Liver (tissue), 3 donors: ENCODE data around the gene RAPSN.

ENCODE experiments used
- EGR1 ChIP-seq, 2 donors: IDR thresholded peaks; 2 replicates each; pipeline ENCODE4 v1.6.1; 2016 to 2018; ENCODE audit warnings: antibody characterized with exemption in 2 of 2, low read depth in 2 of 2
- FOXA1 ChIP-seq: IDR thresholded peaks from 2 replicates; pipeline ENCODE4 v1.6.1; 2016; ENCODE audit warnings: antibody characterized with exemption
- JUND ChIP-seq, 2 donors: IDR thresholded peaks; 2 replicates each; pipeline ENCODE4 v1.6.1; 2016; ENCODE audit warnings: antibody characterized with exemption in 2 of 2
- NR2F2 ChIP-seq: IDR thresholded peaks from 2 replicates; pipeline ENCODE4 v1.6.1; 2016; ENCODE audit warnings: antibody characterized with exemption
- RAD21 ChIP-seq, 2 donors: IDR thresholded peaks; 2 replicates each; pipeline ENCODE4 v1.6.1; 2016; ENCODE audit warnings: antibody characterized with exemption in 2 of 2, mild to moderate bottlenecking in 2 of 2
- TAF1 ChIP-seq: conservative IDR thresholded peaks from 2 replicates; pipeline ENCODE4 v1.6.1; 2016; ENCODE audit warnings: antibody characterized with exemption, mild to moderate bottlenecking
- TF ChIP-seq, protein P1 (sequence below): fragments of 150-350 bp; IDR thresholded peaks from 2 replicates; pipeline ENCODE4 v1.5.1; 2017; ENCODE audit warnings: improper control_type of control experiment, low read depth, low read length; ENCODE audit not compliant: missing input control
- TF ChIP-seq, protein P2 (sequence below): IDR thresholded peaks from 2 replicates; pipeline ENCODE4 v1.6.1; 2016; ENCODE audit warnings: antibody characterized with exemption
- TF ChIP-seq, protein P3 (sequence below): IDR thresholded peaks from 2 replicates; pipeline ENCODE4 v1.6.1; 2016; ENCODE audit warnings: antibody characterized with exemption, mild to moderate bottlenecking
- TF ChIP-seq, protein P4 (sequence below): IDR thresholded peaks from 2 replicates; pipeline ENCODE4 v1.6.1; 2016; ENCODE audit warnings: antibody characterized with exemption
- donor health status: healthy.
- donor health status: healthy.

DNA sequence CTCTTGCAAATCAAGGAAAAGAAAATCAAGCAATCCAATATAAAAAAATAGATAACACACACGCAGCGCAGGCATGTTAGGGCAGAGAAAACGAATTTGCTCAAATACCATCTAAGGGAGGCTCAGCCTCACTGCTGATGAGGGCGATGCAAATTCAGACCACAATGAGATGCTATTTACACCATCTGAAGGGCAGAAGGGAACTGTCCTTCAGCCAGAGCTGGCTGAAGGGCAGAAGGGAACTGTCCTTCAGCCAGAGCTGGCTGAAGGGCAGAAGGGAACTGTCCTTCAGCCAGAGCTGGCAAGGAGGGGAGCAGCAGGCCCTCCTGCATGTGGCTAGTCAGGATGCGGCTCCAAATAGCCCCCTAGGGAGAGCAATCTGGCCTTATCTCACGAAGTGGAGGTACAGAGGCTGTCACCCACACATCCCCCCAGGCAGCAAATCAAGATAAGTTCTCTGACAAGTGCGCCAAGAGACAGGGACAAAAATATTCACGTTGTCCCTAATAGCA lies 48.1 kb downstream of the RAPSN start:
- TF ChIP-seq, protein P1, sequence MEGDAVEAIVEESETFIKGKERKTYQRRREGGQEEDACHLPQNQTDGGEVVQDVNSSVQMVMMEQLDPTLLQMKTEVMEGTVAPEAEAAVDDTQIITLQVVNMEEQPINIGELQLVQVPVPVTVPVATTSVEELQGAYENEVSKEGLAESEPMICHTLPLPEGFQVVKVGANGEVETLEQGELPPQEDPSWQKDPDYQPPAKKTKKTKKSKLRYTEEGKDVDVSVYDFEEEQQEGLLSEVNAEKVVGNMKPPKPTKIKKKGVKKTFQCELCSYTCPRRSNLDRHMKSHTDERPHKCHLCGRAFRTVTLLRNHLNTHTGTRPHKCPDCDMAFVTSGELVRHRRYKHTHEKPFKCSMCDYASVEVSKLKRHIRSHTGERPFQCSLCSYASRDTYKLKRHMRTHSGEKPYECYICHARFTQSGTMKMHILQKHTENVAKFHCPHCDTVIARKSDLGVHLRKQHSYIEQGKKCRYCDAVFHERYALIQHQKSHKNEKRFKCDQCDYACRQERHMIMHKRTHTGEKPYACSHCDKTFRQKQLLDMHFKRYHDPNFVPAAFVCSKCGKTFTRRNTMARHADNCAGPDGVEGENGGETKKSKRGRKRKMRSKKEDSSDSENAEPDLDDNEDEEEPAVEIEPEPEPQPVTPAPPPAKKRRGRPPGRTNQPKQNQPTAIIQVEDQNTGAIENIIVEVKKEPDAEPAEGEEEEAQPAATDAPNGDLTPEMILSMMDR = no peak
- TF ChIP-seq TAF1 = no peak
- TF ChIP-seq, protein P2, sequence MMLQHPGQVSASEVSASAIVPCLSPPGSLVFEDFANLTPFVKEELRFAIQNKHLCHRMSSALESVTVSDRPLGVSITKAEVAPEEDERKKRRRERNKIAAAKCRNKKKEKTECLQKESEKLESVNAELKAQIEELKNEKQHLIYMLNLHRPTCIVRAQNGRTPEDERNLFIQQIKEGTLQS = no peak
- TF ChIP-seq NR2F2 = no peak
- no peak for TF ChIP-seq EGR1 (IDR thresholded peaks at IDR 0.05; ENCODE audit: low read depth in 2 of 2)
- TF ChIP-seq, protein P3, sequence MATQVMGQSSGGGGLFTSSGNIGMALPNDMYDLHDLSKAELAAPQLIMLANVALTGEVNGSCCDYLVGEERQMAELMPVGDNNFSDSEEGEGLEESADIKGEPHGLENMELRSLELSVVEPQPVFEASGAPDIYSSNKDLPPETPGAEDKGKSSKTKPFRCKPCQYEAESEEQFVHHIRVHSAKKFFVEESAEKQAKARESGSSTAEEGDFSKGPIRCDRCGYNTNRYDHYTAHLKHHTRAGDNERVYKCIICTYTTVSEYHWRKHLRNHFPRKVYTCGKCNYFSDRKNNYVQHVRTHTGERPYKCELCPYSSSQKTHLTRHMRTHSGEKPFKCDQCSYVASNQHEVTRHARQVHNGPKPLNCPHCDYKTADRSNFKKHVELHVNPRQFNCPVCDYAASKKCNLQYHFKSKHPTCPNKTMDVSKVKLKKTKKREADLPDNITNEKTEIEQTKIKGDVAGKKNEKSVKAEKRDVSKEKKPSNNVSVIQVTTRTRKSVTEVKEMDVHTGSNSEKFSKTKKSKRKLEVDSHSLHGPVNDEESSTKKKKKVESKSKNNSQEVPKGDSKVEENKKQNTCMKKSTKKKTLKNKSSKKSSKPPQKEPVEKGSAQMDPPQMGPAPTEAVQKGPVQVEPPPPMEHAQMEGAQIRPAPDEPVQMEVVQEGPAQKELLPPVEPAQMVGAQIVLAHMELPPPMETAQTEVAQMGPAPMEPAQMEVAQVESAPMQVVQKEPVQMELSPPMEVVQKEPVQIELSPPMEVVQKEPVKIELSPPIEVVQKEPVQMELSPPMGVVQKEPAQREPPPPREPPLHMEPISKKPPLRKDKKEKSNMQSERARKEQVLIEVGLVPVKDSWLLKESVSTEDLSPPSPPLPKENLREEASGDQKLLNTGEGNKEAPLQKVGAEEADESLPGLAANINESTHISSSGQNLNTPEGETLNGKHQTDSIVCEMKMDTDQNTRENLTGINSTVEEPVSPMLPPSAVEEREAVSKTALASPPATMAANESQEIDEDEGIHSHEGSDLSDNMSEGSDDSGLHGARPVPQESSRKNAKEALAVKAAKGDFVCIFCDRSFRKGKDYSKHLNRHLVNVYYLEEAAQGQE = no peak
- TF ChIP-seq RAD21 (IDR thresholded peaks at IDR 0.05) = no peak
- TF ChIP-seq, protein P4, sequence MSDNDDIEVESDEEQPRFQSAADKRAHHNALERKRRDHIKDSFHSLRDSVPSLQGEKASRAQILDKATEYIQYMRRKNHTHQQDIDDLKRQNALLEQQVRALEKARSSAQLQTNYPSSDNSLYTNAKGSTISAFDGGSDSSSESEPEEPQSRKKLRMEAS = no peak
- TF ChIP-seq JUND (IDR thresholded peaks at IDR 0.05) = no peak
- no peak for TF ChIP-seq FOXA1
